ENCODE data around the gene UBE2O.

The UBE2O gene

DNA sequence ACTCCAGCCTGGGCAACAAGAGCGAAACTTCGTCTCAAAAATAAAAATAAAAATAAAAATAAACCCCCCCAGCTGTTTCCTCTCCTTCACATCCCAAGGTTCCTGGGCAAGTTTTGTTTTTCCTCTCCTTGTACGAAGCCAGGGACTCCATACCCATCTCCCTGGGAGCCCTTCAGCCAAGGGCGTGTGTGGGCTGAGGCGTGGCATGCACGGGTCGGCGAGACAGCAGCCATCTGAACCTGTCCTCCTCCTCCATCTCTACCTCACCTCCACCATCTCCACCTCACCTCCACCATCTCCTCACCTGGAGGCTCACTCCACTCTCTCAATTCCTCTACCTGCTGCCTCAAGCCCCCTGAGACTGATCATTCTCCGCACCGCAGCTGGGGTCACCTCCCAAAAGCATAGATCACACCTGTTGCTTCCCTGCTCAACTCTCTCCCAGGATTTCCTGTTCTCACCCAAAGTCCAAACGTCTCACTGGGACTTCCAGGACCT is 31.3 kb upstream of the UBE2O start:
- DNase-seq (ENCODE audit: low spot score), result no peak

DNA sequence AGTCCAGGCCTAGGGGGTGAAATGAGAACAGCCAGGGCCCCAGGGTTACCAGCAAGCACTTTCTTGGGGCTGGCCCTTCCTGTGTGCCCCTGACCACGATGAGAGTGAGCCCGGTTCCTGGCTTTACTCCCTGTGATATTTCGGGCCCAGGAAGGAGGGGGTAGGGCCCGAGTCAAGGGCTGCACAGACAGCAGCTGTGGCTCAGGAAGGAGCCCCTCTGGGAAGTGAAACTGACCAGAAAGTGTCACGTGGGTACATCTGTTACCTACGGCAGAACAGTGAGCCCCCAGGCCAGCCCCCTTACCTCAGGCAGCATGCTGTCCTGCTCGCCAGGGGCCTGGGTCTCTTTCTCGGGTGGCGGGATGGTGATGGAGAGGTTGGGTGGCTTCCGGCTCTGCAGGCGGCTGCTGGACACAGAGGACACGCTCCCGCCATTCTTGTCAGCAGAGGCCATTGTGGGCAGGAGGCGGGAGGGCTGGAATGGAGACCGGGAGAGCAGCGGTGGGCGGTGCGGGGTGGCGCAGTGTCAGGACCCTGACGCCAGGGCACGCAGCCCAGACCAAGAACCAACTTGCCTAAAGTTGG is 28.2 kb upstream of the UBE2O start:
- DNase-seq (ENCODE audit: low spot score), result no peak

DNA sequence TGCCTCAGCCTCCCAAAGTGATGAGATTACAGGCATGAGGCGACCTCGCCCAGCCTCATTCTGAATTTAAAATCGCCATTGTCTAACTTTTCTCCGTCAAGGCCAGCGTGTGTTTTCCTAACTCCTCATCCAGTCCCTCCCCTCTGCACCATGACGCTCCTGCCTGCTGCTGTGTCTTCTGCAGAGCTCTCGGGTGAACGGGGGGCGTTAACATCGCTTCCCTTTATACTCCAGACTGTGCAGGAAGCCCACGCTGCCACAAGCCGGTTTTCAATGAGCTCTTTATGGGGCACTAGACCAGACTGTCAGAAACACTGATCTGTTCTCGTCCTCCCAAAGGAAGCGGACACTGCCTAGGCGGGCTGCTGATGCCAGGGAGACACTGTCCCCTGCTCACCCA is 27.7 kb upstream of the UBE2O start:
- no peak for DNase-seq (ENCODE audit: low spot score)

DNA sequence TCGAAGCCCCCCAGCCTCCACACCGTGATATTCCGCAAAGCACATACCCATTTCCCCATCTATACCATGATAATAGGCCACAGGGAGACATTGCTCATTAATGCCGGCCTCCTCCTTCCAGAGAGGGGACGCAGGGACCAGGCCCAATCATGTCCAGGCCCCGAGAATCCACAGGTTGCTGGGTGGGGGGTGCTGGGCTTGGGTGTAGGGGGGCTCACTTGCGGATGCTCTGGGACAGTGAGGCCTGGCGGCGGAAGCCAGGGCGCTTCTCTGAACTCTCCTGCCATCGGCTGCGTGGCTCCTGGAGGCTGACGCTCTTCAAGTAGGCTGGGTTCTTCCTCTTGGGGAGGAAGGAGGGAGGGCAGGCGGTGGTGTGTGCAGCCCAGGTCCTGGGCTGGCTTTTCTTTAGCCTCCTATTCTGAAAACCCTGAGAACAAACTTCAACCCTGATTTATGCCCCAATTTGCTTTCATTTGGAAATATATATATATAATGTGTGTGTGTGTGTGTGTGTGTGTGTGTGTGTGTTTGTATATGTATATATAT is 26.6 kb upstream of the UBE2O start:
- DNase-seq (ENCODE audit: low spot score), result no peak

DNA sequence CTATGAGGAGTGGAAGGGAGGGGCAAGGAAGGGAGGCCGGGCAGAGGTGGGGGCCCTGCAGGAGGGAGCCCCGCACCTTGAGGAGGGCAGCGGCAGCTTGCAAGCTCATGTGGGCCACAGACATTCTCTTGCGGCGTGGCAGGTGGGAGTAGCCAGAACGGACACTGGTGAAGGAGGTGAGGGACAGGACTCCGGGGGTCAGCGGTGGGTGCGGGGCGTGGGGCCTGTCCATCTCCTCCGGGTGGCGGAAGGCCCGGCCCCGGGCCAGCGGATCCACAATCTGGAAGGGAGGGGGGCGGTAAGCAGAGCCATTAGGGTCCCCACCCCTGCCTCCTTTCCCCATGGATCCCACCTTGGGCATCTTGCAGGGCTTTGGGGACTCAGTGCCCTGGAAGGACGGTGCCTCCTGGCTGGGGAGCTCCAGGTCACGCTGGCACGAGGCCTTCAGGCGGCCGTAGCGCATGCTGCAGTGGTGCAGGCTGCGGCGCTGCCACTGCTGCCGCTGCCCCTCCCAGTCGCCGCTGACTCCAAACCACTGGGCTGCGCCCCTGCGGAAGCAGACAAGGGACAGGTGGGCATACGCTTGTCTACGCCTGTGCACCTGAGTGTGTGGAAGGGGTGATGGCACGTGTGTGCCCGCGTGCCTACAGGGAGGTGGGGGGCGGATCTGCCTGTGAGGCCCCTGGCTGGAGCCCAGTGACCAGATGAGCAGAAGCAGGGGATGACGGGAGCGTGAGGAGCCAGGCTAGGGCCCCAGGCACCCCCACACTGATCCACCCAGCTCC is 26.0 kb upstream of the UBE2O start:
- no peak for DNase-seq (ENCODE audit: low spot score)

DNA sequence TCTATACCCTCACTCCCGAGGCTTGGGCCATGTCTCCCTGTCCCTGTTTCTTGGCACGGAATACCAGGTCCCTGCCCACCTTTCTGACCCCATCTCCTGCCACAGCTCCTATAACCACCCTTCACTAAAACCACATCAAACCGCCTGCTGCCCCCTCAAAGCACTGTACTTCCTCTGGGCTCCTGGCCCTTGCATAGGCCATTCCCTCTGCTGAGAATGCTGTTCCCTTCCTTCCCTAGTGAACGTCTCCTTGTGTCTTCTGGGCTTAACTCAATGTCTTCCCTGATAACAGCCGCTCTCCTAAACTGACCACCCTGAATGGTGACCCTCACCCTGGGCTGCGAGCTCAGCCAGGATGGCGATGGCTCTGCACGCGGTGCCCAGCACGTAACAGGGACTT is 25.1 kb upstream of the UBE2O start:
- DNase-seq (ENCODE audit: low spot score), result no peak

DNA sequence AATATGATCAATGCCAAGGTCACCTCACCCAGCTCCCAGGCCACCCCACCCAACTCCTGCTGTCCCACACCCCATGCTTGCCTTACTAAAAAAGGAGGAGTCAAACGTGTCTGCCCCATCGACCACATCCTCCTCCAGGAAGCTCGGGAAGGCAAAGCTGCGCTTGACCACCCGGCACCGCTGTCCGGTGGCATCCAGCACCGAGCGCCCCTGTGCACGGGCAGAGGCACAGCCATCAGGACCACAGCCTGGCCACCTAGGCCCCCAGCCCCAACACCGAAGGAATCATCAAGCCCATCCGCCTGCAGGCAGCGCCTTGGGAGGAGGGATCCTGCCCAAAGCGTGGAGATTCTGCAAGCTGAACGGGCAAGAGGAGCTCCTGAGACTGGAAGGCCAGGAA is 24.6 kb upstream of the UBE2O start:
- no peak for DNase-seq (ENCODE audit: low spot score)

DNA sequence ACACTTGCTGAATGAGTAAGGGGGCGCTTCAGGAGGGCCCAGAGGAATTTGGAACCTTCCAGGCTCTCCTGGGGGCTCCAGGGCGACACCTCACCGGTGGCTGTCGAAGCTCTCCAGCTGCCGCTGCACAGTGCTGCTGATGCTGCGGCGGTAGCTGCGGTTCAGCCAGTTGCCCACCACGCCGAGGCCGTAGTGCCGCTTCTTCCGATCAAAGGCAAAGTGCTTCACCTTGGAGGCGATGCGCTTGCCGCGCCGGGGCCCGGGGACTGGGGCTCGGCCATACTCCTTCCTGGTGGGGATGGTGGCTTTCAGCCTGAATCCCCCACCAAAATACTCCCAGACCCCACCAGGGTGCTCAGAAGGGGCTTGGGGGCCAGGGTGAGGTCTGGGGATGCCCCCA is 23.8 kb upstream of the UBE2O start:
- no peak for DNase-seq (ENCODE audit: low spot score)

DNA sequence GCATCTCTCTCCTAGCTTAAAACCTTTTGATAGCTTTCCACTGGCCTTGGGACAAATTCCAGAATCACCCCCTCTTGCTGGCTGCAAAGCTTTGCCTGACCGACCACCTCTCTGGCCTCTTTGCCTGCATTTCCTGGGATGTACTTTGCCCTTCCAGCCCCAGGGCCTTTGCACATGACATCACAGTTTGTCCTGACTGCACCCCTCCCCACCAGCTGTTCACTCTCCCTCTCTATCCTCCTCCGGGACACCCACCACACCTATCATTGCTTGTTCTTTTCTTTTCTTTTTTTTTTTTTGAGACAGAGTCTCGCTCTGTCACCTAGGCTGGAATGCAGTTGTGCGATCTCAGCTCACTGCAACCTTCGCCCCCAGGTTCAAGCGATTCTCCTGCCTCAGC is 22.4 kb upstream of the UBE2O start:
- no peak for DNase-seq (ENCODE audit: low spot score)

DNA sequence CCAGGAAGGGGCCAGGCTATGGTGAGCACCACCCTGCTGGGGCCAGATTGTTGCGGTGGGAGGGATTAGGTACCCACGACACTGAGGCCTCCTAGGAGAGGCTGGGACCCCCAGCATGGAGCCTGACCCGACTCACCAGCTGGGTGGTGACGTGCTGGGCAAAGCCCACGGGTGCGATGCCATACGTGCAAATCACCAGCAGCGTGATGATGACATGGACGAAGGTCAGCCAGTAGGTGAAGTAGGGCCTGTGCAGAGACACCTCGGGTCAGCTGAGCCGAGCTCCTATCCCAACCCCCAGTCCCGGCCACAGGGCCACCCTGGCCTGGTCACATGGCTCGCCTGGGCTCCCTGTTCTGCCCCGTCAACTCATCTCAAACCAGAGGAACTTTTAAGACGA is 21.9 kb upstream of the UBE2O start:
- DNase-seq (ENCODE audit: low spot score), result no peak

DNA sequence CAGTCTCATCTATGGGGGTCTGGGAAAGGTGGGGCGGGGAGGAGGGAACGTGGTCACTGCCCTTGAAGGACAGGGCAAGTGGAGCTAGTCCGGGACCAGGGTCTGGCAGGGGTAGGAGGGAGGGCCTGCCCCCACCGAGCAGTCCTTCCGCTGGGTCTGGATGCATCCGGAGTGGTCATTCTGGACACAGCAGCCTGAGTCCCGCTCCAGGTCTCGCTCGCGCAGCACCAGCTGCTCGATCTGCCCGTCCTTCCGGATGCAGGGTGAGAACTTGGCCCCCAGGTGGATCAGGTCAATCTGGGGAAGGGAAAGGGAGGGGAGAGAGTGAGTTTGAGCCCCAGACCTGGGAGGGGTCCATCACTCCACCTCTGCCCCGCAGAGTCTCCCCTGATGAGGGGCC is 21.3 kb upstream of the UBE2O start:
- DNase-seq (ENCODE audit: low spot score), result no peak

DNA sequence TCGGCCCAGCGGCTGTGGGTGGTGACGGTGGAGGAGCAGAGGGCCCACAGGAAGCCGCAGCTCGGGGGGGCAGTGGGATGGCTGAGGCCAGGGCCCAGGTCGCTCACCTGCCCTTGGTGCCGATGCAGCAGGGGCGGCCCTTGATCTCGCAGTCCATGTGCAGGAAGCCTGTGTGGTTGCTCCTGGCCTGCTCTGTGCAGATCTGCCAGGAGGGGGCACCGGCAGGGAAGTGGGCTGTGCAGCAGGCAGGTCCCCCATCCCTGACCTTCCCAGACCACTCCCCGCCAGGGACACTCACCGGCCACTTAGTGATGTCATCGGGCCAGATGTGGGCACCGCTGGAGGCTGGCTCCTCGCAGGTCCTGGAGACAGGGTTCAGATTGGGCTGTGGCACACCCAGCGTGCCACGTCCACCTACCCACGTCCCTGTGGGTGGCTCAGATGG is 20.6 kb upstream of the UBE2O start:
- no peak for DNase-seq (ENCODE audit: low spot score)

DNA sequence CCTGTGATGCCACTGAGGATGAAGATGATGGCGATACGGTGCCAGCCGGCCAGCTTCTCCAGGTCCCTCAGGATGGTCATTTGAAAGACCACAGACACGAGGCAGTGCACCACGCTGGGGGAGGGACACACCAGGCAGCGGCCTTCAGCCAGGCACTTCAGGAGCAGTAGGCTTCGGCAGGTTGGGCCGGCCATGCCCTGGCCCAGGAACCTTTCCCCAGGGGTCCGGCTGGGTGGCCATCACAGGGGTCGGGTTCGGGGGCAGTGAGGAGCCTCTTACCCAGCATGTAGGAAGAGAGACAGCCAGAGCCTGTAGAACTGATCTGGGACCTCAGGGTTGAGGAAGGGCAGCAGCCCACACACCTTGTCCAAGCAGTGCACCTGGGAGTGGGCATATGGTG is 19.8 kb upstream of the UBE2O start:
- no peak for DNase-seq (ENCODE audit: low spot score)

DNA sequence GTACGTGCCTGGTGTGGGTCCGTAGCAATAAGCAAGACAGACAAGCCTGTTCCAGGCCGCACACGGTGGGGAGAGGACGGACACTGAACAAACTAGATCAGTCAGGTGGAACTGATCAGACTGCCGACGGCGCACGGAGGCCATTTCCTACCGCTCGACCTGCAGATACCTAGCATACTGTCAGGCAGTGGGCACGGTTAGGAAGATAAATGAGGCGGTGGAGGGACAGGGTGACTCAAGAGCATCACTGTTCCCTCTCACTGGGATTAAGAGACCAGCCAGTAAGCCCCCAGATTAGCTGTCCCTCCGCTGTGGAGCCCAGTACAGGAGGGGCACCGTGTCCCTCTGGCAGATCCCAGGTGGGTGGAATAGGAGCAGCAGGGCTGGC is 19.3 kb upstream of the UBE2O start:
- no peak for DNase-seq (ENCODE audit: low spot score)

DNA sequence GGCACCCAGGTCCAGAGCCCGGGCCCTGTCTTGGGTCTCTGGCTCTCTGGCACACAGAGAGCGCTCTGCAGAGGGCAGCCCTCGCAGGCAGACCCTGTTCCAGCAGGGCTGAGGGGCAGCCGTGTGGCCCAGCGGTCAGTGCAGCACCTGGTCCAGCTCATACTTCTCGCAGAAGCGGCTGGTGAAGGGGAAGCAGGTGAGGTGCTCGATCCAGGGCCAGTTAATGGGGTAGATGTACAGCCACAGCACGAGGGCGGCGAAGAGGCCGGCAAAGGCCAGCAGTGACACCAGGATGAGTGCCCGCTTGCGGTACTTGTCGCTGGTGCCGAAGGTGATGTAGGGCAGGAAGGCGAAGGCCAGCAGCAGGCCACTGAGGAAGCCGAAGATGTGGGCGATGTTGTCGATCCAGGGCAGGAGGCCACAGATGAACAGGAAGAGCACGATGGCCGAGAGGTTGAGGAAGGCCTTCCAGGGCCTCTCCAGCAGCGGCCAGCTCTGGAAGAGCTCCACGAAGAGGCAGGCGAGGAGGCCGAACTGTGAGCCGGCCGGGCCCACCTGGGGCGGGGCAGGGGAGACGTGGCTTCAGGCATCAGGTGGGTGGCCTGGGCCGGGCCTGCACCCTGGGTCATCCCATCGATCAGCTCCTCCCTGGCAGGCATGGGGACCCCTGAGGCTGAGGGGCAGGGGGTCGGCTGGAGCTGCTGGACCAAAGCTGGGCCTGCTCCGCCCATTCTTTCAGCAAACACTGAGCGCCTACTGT is 18.7 kb upstream of the UBE2O start:
- no peak for DNase-seq (ENCODE audit: low spot score)

DNA sequence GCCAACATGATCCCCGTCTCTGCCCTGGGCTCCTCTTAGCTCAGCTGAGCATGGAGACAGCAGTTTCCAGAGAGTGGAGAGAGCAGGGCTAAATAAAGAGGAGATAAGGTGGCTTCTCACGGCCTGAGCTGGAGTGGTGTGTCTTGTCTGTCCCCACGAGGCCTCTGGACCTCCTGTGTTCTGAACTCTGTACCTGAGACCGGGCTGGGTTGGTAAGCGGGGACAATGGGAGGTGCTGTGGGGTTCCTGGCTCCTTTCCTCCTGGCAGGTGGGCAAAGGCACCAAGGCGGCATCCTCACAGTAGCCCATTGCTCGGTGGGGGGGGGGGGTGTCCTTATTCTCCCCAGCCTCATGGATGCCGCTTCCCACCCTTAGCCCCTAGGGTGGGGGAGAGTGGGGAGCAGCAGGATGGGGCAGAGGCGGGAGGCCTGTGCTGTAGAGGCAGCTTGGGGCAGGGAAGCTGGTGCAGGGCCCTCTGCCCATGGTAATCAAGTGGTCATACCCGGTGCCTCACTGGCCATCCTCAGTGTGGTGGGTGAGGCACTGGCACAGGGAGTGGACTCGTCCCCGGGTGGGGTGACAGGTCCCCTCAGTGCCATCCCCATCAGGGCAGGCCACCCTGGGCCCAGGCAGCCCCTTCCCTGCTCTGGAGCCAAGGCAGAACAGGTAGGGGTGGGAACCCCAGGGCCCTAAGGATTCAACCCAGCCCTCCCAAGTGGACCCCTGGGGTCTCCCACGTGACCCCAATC is 17.2 kb upstream of the UBE2O start:
- DNase-seq (ENCODE audit: low spot score), result no peak

DNA sequence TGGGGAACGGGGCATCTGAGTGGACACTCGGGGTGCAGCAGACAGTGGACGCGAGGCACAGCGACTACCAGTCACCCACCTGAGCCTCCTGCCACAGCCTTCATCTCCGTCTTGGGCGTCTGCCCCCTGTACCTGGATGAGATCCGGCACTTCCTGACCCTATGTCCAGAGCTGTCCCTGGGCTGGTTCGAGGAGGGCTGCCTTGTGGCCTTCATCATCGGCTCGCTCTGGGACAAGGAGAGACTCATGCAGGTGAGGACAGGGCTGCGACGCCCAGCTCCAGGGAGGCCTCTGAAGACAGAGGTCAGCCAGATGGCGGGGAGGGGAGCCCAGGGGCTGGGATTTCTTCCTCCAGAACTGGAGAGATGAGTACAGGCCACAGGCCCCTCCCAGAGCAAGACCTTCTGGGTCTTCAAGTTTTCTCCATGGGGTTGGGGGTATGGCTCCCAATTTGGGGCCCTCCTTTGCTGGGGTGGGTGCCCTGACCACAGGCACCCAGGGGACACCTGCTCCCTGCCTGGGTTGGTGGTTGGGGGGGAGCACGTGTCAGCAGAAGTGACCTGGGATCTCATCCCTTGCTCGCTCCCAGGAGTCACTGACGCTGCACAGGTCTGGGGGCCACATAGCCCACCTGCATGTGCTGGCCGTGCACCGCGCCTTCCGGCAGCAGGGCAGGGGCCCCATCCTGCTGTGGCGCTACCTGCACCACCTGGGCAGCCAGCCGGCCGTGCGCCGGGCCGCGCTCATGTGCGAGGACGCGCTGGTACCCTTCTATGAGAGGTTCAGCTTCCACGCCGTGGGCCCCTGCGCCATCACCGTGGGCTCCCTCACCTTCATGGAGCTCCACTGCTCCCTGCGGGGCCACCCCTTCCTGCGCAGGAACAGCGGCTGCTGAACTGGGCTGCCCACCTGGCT is 16.4 kb upstream of the UBE2O start:
- DNase-seq (ENCODE audit: low spot score), result no peak

DNA sequence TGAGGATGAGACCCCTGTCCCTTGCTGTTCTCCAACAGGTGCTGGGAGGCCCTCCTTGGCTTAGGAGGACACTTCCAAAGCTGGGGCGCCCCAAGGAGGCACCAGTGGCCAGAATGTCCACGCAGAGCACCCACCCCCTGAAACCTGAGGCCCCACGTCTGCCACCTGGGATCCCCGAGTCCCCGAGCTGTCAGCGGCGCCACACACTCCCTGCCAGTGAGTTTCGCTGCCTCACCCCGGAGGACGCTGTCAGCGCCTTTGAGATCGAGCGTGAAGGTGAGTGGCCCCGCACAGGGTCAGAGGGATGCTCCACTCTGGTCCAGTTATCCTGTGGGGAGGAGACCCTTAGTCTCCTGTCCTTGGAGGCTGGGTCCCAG is 15.7 kb upstream of the UBE2O start:
- no peak for DNase-seq (ENCODE audit: low spot score)

DNA sequence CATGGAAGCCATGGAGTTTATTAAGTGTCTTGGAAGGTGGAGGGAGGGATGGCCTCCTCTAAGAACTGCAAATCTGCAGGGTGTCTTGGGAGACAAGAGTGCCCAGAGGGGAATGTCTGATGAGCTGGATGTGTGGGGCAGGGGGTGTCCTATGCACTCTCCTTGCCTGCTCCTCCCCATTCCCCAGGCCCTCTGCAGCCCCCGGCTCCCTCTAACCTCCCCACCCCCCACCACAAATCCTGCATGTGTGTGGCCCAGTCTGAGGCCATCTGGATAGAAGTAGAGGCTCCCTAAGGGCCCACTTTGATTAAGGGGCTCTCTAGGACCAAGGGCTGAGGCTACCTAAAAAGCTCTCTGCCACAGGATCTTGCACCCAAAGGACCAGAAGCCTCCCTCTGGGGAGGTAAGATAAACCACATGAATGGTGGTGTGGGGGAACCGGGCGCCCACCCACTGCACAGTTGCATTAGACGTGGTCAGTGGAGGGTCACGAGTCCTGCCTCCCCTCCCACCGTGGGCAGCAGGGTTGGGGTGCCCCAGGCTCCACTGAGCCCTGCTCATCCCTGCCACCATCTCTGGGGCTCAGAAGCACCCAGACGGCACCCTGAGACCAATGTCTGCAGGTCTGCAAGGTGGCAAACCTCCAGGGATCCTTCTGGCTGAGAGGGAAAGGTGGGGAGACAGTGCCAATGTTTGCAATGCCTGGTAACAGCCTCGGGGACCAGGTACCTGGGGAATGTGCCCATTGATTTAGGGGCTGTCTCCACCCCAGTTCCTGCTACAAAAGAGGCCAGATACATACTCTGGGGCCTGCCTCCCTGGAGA is 15.1 kb upstream of the UBE2O start:
- no peak for DNase-seq (ENCODE audit: low spot score)

DNA sequence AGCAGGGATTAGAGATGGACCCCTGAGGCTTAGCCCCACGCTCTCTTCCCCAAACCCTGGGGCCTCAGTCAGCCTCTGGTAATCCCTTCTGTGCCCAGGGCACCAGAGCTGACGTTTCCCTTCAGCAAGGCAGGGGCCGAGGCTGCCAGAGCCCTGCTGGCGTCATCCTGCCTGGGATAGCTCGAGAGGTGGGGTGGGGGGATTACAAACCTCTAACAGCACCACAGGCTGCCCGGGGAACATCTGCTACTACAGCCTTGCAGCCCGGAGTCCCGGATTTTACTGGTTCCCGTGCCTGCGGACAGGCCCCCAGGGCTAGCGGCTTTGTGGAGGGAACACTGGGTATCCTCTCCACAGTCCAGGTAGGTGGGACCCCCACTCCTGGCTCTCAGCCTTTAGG is 14.4 kb upstream of the UBE2O start, which contains the start of gene AANAT:
TSS of gene AANAT (plus strand) at position 238 of the 400 bp plus-strand sequence. CDS start 1,144 bp downstream, outside the sequence.
- no peak for DNase-seq (ENCODE audit: low spot score)

Measured in LoVo (cell line).